Putamen (tissue), 1 donor: Measurements from ENCODE around the gene CXCL8.
"Not testable (repeated sequence)": the region's sequence is repeated elsewhere in the genome, so short reads cannot be mapped to it uniquely, and the experiment has no call there.

ENCODE experiments used
- DNase-seq: peaks from one replicate; pipeline ENCODE4 v3.0.0-alpha.2; 2016; ENCODE audit warnings: low spot score

The CXCL8 gene

GRCh38 chr4:73743795-73744194 lies 3.4 kb downstream of the CXCL8 start:
- DNase-seq = no peak

- DNase-seq = no peak
These were observed 3.8 kb downstream of the CXCL8 start for GRCh38 chr4:73744203-73744602.

DNA sequence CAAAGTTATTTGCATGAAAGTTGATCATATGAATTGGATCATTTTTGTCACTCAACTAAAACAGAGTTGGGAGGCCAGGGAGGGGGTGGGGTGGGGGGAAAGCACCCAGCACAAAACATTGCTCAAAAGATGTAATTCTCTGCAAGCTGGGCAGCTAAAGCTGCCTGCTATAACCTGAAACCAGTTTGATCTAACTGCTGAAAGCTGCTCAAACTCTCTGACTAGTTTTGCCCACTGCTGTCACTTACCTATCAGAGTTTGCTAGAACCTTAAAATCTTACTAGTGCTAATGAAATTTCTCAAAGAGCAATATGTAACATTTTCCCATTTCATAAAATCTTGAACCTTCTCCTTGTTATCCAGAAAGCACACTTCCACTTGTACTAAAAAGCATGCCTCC lies 10.4 kb downstream of the CXCL8 start:
- no peak for DNase-seq

GRCh38 chr4:73751166-73751565 lies 10.8 kb downstream of the CXCL8 start:
- no peak for DNase-seq

GRCh38 chr4:73751830-73752229 lies 11.5 kb downstream of the CXCL8 start:
- no peak for DNase-seq

- no peak for DNase-seq
These were observed 12.1 kb downstream of the CXCL8 start for GRCh38 chr4:73752424-73752823.

GRCh38 chr4:73753215-73753614 lies 12.8 kb downstream of the CXCL8 start:
- no peak for DNase-seq

- no peak for DNase-seq
These were observed 14.6 kb downstream of the CXCL8 start for GRCh38 chr4:73754934-73755333.

GRCh38 chr4:73759357-73759756 lies 19.0 kb downstream of the CXCL8 start:
- no peak for DNase-seq

DNA sequence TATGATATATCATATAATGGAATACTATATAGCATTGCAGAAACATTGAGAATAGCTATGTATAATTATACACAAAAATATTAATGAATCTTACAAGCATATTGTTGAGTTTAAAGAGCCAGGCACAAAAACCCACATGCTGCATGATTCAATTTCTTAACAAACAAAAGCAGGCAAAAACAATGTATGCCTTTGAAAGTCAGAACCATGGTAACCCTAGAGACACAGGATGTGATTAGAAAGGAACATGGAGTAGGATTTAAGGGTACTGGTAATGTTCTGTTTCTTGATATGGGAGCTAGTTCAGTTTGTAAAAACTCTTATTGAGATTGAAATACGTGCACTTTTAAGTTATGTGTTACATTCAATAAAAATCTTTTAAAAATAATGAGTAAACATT lies 21.5 kb downstream of the CXCL8 start:
- no peak for DNase-seq

DNA sequence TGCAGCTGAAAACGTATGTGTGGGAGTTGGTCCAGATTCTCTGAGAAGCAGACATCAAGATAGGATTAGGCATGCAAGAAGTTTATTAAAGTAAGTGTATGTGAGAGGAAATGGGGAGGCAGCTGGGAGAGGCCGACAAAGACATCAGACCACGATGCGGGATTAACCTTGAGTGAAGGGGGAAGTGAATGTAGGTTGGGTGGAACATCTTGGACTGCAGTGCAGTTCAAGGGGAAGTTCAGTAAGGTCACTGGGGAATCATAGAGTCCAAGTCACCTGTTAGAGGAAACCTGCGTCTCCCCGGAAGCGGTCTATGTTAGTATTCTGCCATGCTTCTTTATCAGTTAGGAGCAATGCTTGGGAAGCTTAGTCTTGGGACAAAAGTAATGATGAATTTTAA lies 22.0 kb downstream of the CXCL8 start:
- no peak for DNase-seq

DNA sequence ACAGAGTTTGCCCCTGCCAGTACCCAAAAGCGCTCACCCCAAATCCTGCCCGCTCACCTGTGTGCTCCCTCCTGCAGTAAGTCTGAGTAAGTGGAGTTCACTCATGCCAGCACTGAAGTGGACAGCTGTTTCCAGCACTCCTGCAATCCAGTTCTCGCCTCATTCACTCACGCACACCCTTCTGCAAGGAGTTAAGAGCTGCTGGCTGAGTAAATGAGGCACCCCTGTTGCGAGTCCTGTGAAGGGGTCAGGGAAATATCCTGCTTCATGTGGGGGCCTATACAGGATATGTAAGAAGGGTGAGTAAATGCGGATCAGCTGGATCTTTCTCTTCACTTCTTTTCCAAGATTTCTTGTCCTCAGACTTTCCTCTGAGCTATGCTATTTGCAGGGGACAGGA lies 23.5 kb downstream of the CXCL8 start:
- DNase-seq = no peak

DNA sequence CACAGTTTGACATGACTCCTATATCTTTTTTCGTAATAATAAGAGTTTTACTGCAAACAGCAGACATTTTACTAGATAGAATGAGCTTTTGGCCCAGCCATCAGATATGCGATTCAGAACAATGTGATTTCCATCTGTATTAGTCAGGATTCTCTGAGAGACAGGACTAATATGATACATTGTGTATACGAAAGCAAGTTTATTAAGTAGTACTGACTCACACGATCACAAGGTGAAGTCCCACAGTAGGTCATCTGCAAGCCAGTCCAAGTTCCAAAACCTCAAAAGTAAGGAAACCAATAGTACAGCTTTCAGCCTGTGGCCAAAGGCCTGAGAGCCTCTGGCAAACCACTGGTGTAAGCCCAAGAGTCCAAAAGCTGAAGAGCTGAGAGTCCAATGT lies 24.1 kb downstream of the CXCL8 start:
- no peak for DNase-seq

- DNase-seq = no peak
These were observed 24.9 kb downstream of the CXCL8 start for GRCh38 chr4:73765296-73765695.

DNA sequence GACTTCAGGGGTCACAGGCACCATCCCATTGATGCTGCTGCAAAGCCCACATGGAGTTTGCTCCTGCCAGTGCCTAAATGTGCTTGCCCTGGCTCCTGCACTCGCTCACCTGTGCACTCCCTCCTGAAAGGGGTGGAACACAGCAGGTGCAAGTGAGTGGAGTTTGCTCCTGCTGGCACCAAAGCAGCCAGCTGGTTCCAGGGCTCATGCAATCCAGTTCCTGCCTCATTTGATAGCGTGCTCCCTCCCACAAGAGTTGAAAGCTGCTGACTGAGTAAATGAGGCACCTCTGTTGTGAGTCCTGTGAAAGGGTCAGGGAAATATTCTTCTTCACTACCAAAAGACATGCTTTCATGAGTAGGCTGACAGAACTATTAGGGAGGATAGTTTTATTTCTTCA lies 30.5 kb downstream of the CXCL8 start:
- DNase-seq = no peak

GRCh38 chr4:73772363-73772762 lies 32.0 kb downstream of the CXCL8 start:
- DNase-seq = no peak

DNA sequence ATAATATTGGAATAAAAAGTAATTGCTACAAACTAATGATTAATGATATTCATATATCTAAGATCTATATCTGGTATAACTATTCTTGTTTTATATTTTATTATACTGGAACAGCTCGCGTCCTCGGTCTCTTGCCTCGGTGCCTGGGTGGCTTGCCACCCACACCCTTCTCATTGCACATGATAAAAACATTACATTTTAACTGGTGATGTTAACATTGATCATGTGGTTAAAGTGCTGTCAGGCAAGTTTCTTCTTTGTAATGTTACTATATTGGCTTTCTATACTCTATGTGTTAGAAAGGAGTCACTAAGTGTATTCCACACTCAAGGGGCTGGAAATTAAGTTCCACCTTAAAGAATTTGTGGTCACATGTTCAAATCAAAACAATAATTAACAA lies 34.0 kb downstream of the CXCL8 start:
- not testable (repeated sequence) for DNase-seq

- peak; percentile 19 for DNase-seq
These were observed 36.0 kb downstream of the CXCL8 start for GRCh38 chr4:73776321-73776729.

GRCh38 chr4:73777612-73778011 lies 37.2 kb downstream of the CXCL8 start:
- no peak for DNase-seq

- no peak for DNase-seq
These were observed 39.9 kb downstream of the CXCL8 start for GRCh38 chr4:73780243-73780642.

DNA sequence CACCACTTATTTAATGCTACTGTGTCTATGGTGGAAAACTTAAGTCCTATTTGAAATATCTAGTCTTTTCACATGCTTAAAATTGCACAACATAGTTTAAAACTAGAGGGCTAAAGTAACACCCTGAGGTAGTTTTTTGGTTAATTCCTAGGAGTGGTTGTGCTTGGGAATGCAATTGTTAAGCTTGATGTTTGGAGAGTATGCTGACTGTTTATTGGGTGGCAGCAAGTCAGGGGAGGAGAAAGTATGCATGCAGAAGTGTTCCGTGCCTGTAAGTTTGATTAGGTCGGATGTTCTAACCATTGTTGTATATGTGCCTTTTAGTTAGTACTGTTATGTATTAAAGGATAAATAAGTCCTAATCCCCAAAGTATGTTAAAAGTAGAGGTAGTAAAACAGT lies 40.5 kb downstream of the CXCL8 start:
- DNase-seq = no peak

GRCh38 chr4:73788411-73788810 lies 48.0 kb downstream of the CXCL8 start:
- no peak for DNase-seq
